Activated T-cell treated with anti-CD3 and anti-CD28 coated beads for 24 hours (primary cell): Measurements from ENCODE around the gene DNAH8.
"Not testable (repeated sequence)": the region's sequence is repeated elsewhere in the genome, so short reads cannot be mapped to it uniquely, and the experiment has no call there.

Source experiments
- DNase-seq: peaks from one replicate; pipeline ENCODE4 v3.0.0-alpha.2; 2020; ENCODE audit warnings: low read depth

DNAH8 gene

DNA sequence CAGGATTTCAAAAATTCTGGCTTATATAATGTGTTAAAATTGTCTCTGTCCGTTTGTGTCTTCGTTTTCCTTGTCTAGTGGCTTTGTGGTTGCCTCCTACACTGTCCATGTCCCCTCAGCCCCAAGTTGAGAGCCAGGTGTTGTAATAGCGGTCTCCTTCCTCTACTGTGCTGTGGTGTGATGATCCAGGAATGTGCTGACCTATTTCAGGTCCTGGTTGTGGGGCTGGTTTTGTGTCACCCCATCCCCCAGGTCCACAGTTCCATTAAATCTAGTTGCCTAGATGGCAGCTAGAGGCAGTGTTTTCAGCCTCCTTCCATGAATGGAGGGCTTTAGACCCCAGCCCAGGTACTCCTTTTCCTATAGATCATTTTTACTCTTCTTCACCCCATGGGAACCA lies 128.7 kb downstream of the DNAH8 start:
- no peak for DNase-seq

- no peak for DNase-seq
Measured at GRCh38 chr6:38845931-38846330, 130.8 kb downstream of the DNAH8 start.

- DNase-seq = no peak
Measured at GRCh38 chr6:38846361-38846760, 131.2 kb downstream of the DNAH8 start.

- DNase-seq = no peak
Measured at GRCh38 chr6:38846844-38847243, 131.7 kb downstream of the DNAH8 start.

DNA sequence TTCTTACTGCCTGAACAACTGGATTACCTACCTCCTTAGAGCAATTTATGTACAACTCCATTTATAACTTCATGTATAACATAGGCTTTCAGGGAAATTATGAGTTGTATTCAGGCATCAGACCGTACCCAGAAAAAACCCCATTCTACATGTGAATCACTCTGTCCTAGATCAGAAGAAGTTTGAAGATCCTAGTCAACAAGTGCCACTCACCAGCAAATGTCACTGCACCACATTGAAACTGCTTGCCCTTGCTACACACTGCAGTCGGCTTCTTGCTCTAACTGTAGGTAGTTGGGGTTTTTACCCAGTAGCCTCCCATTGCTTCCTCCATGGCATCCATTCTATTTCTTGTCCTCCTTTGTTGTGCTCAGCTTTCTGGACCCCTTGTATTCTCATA lies 132.4 kb downstream of the DNAH8 start:
- DNase-seq = no peak

DNA sequence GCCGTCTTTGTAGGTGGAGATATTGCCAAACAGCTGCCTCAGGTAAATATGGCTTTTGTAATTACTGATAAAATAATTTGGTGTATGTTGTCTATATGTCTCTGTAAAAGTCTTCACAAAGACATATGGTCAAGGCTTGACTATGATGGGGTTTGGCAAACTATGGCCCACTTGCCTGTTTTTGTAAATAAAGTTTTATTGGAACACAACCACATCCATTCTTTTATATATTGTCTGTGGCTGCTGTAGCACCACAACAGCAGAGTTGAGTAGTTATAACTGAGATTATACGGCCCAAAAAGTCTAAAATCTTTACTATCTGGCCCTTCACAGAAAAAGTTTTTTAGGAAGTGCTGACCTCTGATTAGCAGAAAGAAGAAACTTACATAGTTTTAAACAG lies 133.6 kb downstream of the DNAH8 start:
- DNase-seq = no peak

DNA sequence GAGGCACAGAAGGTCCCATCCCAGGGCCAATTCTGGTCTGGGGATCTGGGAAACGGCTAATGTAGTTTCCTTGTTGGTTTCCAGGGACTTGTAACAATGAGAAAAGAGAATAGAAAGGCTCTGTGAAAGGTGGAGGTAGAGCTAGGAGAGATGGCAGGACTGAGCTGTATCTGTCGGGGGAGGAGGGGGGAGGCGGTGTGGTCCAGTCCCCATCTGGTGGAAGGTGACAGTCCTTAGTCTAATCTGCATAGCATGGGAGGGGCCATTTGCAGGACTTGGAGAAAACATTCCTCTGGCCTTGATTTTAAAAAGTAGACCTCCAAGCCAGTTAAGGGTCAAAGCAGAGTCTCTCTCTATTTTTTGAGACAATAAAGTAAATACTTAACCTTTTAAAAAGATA lies 137.1 kb downstream of the DNAH8 start:
- no peak for DNase-seq

DNA sequence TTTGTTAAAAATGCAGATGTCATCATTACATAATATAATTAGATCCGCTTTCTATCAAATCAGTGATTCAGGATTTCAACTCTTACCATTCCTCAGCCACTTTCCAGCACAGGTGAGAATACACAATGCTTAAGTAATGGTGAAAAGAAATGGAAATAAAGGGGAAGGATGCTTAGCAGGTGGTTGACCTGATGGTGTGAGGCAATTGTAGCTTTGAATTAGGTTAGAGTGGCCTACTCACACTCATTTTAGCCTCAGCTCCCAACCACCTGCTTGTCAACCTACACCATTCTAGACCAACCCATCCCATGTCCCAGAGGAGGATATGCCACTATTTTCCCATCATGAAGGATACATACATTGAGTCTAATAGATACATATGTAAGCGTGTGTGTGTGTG lies 138.1 kb downstream of the DNAH8 start:
- DNase-seq = no peak

DNA sequence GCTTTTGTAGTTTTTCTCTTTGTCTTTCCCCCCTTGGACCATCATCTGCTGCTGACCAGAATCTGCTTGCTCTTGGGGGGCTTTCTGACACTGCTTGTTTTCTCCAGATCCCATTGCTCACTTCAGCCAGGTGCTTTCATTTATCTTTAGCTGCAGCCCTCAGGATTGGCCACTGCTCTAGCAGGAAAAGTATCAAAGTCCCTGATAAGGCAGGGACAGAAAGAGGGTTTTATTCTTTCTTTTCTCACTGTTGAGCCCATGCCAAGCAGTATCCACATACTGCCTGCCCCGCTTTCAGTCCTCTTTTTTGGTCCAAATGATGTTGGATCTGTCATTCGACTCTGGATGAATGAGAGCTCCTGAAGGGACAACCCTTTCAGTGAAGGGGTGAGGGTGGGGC lies 141.4 kb downstream of the DNAH8 start:
- no peak for DNase-seq

GRCh38 chr6:38857815-38858214 lies 142.7 kb downstream of the DNAH8 start:
- DNase-seq = no peak

DNA sequence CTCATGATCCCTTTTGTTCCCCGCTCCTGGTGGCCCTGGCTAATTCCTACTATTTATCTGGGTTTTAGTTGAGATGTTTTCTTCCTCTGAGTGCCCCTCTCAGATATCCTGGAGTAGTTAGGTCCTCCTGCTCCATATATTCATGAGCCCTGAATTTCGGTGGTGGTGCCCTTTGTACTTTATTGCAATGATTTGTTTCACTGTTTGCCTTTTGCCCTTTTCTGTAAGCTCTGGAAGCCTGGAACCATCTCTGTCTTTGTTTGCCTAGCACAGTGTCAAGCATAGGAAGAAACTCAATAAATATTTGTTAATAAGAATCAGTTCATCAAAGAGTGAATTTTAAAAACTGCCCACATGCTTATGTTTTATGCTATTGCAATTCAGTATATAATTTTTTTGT lies 144.9 kb downstream of the DNAH8 start:
- no peak for DNase-seq

DNA sequence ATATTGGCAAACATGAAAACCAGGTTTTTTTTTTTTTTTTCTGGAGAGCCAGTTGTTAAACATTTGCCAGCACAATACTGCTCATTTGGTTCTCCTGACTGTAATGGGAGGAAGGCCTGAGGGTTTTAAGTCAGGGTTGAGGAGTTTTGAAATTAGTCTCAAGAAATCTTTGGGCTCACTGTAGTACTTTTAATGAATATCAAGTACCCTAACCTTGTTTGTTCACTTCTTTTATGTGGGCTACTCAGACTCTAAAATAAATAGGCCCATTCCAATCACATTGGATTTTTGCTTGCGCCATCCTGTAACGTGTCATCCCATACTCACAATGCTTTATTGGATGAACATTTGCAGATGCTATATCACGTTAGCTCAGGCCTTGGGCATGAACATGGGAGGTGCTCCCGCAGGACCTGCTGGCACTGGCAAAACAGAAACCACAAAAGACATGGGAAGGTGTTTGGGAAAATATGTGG lies 146.9 kb downstream of the DNAH8 start:
- no peak for DNase-seq

DNA sequence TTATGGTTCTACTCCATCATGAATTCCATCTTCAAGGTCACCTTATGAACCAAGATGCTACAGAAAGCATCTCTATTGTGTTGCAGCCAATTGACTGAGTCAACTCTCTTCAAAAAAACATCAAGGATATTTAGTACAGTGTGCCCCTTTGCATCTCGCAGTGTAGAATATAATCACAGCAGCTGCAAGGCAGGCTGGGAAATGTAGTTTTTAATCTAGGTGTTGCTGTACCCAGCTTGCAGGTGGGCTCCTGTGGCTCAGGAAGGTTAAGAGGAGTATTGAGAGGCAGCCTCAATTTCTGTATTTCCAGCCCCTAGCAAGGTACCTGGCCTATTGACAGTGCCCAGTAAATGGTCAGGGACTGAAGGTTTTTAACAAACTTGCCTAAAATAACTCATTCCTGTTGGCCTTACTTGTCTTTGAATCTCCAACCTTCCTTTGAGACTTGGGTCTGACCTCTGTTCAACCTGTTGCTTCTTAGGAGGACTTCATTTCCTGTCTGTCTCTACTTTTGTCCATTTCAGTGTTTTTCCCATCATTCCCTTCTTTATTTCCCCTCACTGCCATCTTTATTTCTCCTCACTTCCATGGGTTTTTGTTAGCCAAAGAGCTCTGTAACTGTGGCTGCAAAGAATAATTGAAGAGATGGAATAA lies 150.5 kb downstream of the DNAH8 start:
- no peak for DNase-seq

DNA sequence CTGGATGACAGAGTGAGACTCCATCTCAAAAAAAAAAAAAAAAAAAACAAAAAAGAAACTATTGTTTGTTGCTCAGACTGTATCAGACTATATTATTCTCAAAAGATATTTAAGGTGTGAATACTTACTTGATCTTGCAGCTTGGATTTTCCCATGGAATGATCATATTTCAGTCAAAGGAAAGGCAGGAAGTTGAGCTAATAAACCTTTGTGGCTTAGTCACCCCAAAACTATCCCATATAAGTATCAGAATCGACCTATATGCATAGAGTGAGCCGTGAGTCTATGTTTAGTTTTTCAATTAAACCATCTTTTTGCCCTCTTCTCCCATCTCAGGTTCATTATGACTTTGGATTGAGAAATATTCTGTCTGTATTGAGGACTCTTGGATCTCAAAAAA lies 152.6 kb downstream of the DNAH8 start:
- DNase-seq = no peak

DNA sequence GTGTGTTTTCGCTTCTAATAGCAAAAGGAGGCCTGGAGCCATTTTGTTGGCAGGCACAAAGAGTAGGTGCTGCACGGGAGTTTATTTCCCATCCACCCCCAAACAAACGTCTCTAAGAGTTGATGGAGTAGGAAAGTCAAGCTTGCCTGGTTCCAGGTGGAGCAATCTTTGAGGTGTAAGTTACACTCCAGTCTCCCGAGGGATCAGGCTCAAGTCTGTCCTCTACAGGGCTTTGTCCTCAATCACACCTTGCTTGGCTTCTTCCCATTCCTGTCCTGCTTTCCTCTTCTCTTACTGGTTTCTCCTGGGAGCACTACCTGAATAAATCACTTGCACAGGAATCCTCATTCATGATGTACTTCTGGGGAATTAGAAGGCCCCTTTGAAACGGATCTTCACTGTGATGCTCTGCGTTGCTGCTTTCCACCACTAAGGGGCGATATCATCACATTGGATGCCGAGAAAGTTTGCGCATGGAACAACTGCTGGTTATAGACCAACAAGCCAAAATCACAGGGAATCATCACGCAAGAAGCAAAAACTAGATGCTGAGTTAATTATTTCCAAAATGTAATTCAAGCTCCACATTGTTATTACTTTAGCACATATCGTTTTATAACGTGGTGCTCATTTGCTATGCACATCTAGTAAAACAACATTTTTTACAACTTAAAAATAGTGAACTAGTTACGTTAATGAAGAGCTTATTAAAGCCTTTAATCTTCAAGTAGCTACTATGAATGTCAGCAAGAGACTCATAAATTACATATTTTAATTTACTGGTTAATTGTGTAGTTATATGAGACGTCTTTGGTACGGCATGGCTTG lies 156.8 kb downstream of the DNAH8 start:
- DNase-seq = peak; percentile 39

DNA sequence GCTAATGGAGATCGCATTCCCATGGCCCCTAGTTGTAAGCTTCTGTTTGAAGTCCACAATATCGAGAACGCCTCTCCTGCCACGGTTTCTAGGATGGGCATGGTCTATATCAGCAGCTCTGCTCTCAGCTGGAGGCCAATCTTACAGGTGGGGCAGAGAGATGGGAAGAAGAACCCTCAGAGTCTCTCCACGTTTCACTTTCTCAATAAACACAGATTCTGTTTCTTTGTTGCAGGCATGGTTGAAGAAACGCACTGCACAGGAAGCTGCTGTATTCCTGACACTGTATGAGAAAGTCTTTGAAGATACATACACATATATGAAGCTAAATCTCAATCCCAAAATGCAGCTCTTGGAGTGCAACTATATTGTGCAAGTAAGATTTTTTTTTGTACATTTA lies 157.9 kb downstream of the DNAH8 start:
- no peak for DNase-seq

DNA sequence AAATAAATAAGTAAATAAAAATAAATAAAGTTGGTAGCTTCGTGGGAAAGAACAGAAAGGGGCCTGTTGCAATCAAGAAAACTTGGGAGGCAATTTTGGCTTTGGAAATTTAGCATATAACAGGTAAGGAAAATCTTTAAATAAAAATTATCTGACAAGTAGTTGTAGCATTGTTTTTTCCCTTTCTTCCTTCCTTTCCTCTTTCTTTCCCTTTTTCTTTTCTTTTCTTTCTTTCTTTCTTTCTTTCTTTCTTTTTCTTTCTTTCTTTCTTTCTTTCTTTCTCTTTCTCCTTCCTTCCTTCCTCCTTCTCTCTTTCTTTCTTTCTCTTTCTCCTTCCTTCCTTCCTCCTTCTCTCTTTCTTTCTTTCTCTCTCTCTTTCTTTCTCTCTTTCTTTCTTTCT lies 158.7 kb downstream of the DNAH8 start:
- not testable (repeated sequence) for DNase-seq

GRCh38 chr6:38876475-38876874 lies 161.4 kb downstream of the DNAH8 start:
- DNase-seq = no peak

DNA sequence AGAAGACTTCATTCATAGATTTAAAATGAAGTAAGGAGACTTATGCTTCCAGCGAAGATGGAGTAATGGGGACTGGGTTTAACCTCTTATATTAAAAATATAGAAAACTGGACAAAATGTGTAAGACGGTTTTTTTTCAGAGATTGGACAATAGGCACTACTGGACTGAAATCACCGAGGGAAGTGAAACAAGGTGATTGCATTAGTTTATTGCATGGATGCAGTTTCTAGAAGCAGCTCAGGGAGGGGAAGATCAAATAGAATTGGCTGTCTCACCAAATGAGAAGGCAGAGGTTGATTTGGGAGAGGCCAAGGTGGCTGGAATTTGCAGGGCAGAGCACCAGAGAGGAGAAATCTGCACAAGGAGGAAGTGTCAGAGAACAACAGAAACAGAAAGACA lies 162.6 kb downstream of the DNAH8 start:
- no peak for DNase-seq

DNA sequence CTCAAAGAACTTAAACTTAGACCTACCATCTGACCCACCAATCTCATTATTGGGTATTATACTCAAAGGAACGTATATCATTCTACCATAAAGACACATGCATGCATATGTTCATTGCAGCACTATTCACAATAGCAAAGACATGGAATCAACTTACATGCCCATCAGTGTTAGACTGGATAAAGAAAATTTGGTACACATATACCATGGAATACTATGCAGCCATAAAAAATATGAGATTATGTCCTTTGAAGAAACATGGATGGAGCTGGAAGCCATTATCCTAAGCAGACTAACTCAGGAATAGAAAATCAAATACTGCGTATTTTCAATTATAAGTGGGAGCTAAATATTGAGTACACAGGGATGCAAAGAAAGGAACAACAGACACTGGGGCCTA lies 167.0 kb downstream of the DNAH8 start:
- DNase-seq = no peak

DNA sequence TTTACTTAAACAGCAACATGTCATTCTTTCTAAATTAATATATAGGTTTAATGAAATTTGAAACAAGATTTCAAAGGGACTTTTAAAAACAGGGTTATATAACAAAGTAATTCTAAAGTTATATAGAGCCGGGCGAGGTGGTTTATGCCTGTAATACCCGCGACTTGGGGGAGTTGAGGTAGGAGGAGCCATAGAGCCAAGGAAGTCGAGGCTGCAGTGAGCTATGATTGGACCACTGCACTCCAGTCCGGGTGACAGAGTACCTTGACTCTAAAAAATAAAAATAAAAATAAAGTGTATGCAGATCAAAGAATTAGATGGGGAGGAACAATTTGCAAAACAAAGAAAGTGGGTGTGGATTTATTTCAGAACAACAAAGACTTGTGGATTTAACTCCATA lies 182.4 kb downstream of the DNAH8 start:
- DNase-seq = no peak

- no peak for DNase-seq
Measured at GRCh38 chr6:38901802-38902522, 186.9 kb downstream of the DNAH8 start.

DNA sequence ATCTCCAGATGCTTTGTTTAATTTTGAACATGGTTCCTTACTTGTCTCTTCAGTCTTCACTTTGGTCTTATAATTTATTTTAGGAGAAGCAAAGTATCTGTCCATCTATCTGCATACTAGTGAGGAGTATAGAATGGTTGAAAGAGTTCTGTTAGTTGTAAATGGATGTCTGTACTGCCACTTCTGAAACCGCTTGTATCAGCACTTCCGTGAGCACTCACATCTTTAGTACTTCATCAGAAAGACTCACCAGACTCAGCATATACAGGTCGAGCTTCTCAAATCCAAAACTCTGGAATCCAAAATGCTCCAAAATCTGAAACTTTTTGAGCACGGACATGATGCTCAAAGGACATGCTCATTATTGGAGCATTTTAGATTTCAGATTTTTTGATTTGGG lies 191.5 kb downstream of the DNAH8 start:
- no peak for DNase-seq
